Testis (tissue), 2 donors: ENCODE data around the gene ZNF334.

Experiments
- POLR2A ChIP-seq: fragments of 450-650 bp; IDR thresholded peaks from one replicate; pipeline ENCODE4 v1.6.1; 2017; ENCODE audit warnings: antibody characterized with exemption, mild to moderate bottlenecking, moderate library complexity
- TF ChIP-seq, protein P1 (sequence below), 3 experiments: fragments of 450-650 bp in 2 of 3; fragments of 200-600 bp in 1 of 3; sonication (generic) in 1 of 3; IDR thresholded peaks; one replicate each; pipeline ENCODE4 v1.5.1; 2016 to 2019; ENCODE audit warnings: antibody characterized with exemption in 3 of 3, mild to moderate bottlenecking in 2 of 3, moderate library complexity in 1 of 3

DNA sequence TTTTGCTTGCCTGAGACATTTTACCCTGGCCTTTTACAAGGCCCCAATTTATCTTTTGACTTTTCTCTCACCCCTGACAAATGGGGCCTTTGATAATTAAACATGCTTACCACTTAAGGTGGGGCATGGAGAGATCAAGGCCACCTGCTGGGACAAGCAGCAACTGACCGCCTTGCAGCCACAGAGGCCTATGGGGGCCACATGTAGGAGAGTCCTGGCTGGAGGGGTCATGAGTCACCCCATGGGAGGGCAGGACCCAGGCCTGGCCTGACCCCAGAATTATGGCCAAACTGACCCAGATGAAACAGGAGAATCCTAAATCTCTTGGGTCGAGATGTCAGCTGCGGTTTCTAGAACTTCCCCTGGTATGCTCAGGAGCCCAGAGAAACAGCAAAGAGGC lies 45.6 kb upstream of the ZNF334 start:
- TF ChIP-seq, protein P1, sequence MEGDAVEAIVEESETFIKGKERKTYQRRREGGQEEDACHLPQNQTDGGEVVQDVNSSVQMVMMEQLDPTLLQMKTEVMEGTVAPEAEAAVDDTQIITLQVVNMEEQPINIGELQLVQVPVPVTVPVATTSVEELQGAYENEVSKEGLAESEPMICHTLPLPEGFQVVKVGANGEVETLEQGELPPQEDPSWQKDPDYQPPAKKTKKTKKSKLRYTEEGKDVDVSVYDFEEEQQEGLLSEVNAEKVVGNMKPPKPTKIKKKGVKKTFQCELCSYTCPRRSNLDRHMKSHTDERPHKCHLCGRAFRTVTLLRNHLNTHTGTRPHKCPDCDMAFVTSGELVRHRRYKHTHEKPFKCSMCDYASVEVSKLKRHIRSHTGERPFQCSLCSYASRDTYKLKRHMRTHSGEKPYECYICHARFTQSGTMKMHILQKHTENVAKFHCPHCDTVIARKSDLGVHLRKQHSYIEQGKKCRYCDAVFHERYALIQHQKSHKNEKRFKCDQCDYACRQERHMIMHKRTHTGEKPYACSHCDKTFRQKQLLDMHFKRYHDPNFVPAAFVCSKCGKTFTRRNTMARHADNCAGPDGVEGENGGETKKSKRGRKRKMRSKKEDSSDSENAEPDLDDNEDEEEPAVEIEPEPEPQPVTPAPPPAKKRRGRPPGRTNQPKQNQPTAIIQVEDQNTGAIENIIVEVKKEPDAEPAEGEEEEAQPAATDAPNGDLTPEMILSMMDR (IDR thresholded peaks at IDR 0.05) = no peak
- no peak for TF ChIP-seq POLR2A
